ENCODE results near the gene SLC52A3.

The SLC52A3 gene

GRCh38 chr20:766906-767305 lies 1.4 kb downstream of the SLC52A3 start:
- DNase-seq (ENCODE audit: low spot score), result no peak

- no peak for DNase-seq (ENCODE audit: low spot score)
Measured at GRCh38 chr20:764255-764654, 4.0 kb downstream of the SLC52A3 start.

- DNase-seq (ENCODE audit: low spot score), result no peak
Measured at GRCh38 chr20:761418-762381, 6.6 kb downstream of the SLC52A3 start.

- DNase-seq (ENCODE audit: low spot score), result no peak
Measured at GRCh38 chr20:760751-761417, 7.4 kb downstream of the SLC52A3 start.

- DNase-seq (ENCODE audit: low spot score), result no peak
Measured at GRCh38 chr20:757506-757905, 10.8 kb downstream of the SLC52A3 start.

GRCh38 chr20:755941-756340 lies 12.4 kb downstream of the SLC52A3 start:
- DNase-seq (ENCODE audit: low spot score), result no peak

- DNase-seq (ENCODE audit: low spot score), result no peak
Measured at GRCh38 chr20:754904-755303, 13.4 kb downstream of the SLC52A3 start.

GRCh38 chr20:753897-754635 lies 14.2 kb downstream of the SLC52A3 start:
- DNase-seq (ENCODE audit: low spot score), result no peak

GRCh38 chr20:753136-753535 lies 15.2 kb downstream of the SLC52A3 start:
- no peak for DNase-seq (ENCODE audit: low spot score)

GRCh38 chr20:752291-752690 lies 16.0 kb downstream of the SLC52A3 start:
- DNase-seq (ENCODE audit: low spot score), result no peak

- DNase-seq (ENCODE audit: low spot score), result no peak
Measured at GRCh38 chr20:751761-752160, 16.5 kb downstream of the SLC52A3 start.

- DNase-seq (ENCODE audit: low spot score), result no peak
Measured at GRCh38 chr20:750801-751200, 17.5 kb downstream of the SLC52A3 start.

- DNase-seq (ENCODE audit: low spot score), result no peak
Measured at GRCh38 chr20:745683-746301, 22.5 kb downstream of the SLC52A3 start.

- no peak for DNase-seq (ENCODE audit: low spot score)
Measured at GRCh38 chr20:742156-742555, 26.1 kb downstream of the SLC52A3 start.

- DNase-seq (ENCODE audit: low spot score), result no peak
Measured at GRCh38 chr20:741620-742019, 26.7 kb downstream of the SLC52A3 start.

- DNase-seq (ENCODE audit: low spot score), result no peak
Measured at GRCh38 chr20:740162-740561, 28.1 kb downstream of the SLC52A3 start.

- DNase-seq (ENCODE audit: low spot score), result no peak
Measured at GRCh38 chr20:739736-740135, 28.6 kb downstream of the SLC52A3 start.

GRCh38 chr20:733861-734260 lies 34.4 kb downstream of the SLC52A3 start:
- DNase-seq (ENCODE audit: low spot score), result no peak

GRCh38 chr20:732727-733126 lies 35.6 kb downstream of the SLC52A3 start:
- DNase-seq (ENCODE audit: low spot score), result no peak

- no peak for DNase-seq (ENCODE audit: low spot score)
Measured at GRCh38 chr20:731891-732560, 36.3 kb downstream of the SLC52A3 start.

GRCh38 chr20:730005-730404 lies 38.3 kb downstream of the SLC52A3 start:
- no peak for DNase-seq (ENCODE audit: low spot score)

Measured in hepatic stellate cell (primary cell).